Suprapubic skin (tissue), 4 donors: ENCODE results near the gene FAM217B. TPM values are rescaled to one million over a fixed set of nuclear protein-coding genes. Genes with fewer than 3 reads are reported as not detected.

Experiments
- DNase-seq, 2 donors: peaks; one replicate each; pipeline ENCODE4 v3.0.0-alpha.2; 2019; ENCODE audit warnings: low spot score in 2 of 2
- H3K27ac ChIP-seq: fragments of 200-600 bp; sonication (generic); one replicate; pipeline ENCODE4 v1.5.1; 2019
- H3K27me3 ChIP-seq: fragments of 200-600 bp; sonication (generic); one replicate; pipeline ENCODE4 v1.5.1; 2019
- H3K36me3 ChIP-seq: fragments of 200-600 bp; sonication (generic); one replicate; pipeline ENCODE4 v1.5.1; 2019
- H3K4me1 ChIP-seq: fragments of 200-600 bp; sonication (generic); one replicate; pipeline ENCODE4 v1.5.1; 2019
- H3K4me3 ChIP-seq: fragments of 200-600 bp; sonication (generic); one replicate; pipeline ENCODE4 v1.5.1; 2019; ENCODE audit warnings: mild to moderate bottlenecking
- H3K9me3 ChIP-seq: fragments of 200-600 bp; sonication (generic); one replicate; pipeline ENCODE4 v1.5.1; 2019
- EP300 ChIP-seq: sonication (generic); formaldehyde crosslinking; IDR thresholded peaks from one replicate; pipeline ENCODE4 v1.6.1; 2017; ENCODE audit warnings: antibody characterized with exemption
- POLR2A ChIP-seq, 2 donors: fragments of 450-650 bp; IDR thresholded peaks; one replicate each; pipeline ENCODE4 v1.6.1; 2017; ENCODE audit warnings: antibody characterized with exemption in 2 of 2, mild to moderate bottlenecking in 2 of 2, moderate library complexity in 2 of 2
- POLR2AphosphoS5 ChIP-seq, 3 donors: sonication (generic); formaldehyde crosslinking; IDR thresholded peaks; one replicate each; pipeline ENCODE4 v1.6.1; 2017; ENCODE audit warnings: antibody characterized with exemption in 3 of 3
- WGBS: methylation state at CpG from one replicate; pipeline ENCODE4 v1.1.5; 2018; 5-methylcytosine and 5-hydroxymethylcytosine counted together
- total RNA-seq, 4 donors: library from RNA; depleted of rRNA; stranded (reverse); fragments of >200 nt; gene quantifications; one replicate each; pipeline ENCODE4 v1.1.0, GENCODE V29; 2016
- TF ChIP-seq, protein P1 (sequence below), 2 donors: fragments of 200-600 bp in 1 of 2; fragments of 450-650 bp in 1 of 2; sonication (generic) in 1 of 2; IDR thresholded peaks; one replicate each; pipeline ENCODE4 v1.5.1; 2016 to 2019; ENCODE audit warnings: antibody characterized with exemption in 2 of 2, mild to moderate bottlenecking in 1 of 2, moderate library complexity in 1 of 2

The FAM217B gene
- total RNA-seq, 4 donors from 2014 or later = 2.8 to 12.9 (median 6.0) TPM

DNA sequence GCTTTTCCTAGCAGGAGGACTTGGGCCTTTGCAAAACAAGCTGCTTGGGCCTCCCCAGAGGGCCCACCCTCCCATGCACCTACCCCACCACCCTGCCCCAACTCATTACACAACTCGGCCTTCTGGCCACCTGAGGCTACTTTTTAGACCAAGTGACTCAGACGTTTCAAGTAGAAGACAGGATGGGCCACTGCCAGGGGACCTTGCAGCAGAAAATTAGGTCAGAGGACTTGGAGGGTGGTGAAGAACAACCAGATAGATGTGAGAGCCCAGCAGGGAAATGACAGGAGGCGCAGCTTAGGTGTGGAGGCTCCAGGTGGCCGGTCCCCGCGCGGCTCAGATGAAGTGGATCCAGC, 1.5 kb upstream of the FAM217B start:
- H3K36me3 ChIP-seq = peaks cover under 1% of the 10 kb centered on the region
- H3K27ac ChIP-seq = no peak overlapping the region
- WGBS = 76% methylated on average over 7 of the region's 7 CpGs
- TF ChIP-seq POLR2AphosphoS5 (IDR thresholded peaks at IDR 0.05) (no peak), EP300 (no peak), POLR2A (IDR thresholded peaks at IDR 0.05) (no peak)
- TF ChIP-seq, protein P1, sequence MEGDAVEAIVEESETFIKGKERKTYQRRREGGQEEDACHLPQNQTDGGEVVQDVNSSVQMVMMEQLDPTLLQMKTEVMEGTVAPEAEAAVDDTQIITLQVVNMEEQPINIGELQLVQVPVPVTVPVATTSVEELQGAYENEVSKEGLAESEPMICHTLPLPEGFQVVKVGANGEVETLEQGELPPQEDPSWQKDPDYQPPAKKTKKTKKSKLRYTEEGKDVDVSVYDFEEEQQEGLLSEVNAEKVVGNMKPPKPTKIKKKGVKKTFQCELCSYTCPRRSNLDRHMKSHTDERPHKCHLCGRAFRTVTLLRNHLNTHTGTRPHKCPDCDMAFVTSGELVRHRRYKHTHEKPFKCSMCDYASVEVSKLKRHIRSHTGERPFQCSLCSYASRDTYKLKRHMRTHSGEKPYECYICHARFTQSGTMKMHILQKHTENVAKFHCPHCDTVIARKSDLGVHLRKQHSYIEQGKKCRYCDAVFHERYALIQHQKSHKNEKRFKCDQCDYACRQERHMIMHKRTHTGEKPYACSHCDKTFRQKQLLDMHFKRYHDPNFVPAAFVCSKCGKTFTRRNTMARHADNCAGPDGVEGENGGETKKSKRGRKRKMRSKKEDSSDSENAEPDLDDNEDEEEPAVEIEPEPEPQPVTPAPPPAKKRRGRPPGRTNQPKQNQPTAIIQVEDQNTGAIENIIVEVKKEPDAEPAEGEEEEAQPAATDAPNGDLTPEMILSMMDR (IDR thresholded peaks at IDR 0.05) = no peak
- no peaks in the 10 kb centered on the region for H3K27me3 ChIP-seq
- H3K4me1 ChIP-seq = peaks cover 62% of the 10 kb centered on the region
- H3K9me3 ChIP-seq = no peaks in the 10 kb centered on the region
- DNase-seq = peak in 1 of 2 donors; percentile 70
- H3K4me3 ChIP-seq = peak overlapping the region; percentile 82

DNA sequence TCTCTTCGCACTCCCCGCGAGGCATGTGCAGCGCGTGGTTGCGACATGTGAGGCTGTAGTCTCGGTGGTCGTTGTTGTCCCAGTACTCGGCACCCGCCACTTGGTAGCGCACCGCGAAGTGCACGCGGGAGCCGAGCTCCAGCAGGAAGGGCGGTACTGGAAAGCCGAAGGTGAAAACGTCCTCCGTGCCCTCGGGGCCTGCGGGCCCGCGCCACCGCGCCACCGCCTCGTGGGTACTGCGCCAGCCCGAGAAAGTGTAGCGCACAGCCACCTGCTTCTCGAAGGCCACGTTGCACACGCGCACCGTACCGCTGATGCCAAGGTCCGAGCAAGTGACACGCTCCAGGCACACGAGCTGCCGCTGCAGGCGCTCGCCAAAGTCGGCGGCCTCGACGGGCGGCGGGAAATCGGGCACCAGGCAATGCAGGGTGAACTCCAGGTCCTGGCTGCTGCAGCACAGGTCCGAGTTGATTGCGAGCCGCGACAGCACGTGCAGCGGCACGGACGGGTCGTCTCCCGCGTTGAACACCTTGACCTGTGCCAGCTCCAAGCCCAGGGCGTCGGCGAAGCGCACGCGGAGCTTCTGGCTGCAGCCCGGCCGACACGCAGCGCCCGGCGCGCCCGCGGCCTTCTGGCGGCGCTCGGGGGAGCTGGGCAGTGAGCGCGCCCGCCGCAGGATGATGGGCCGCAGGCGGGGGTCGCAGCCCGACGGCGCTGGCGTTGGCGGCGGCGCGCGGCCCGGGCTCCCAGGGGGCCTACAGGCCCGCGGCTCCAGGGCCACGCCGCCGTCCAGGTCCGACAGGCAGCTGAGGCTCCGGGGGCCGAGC, 924 bp upstream of the FAM217B start:
- Histone ChIP-seq H3K27ac (peak overlapping the region; percentile 97), H3K4me3 (peak overlapping the region; percentile 82), H3K36me3 (peaks cover 6% of the 10 kb centered on the region), H3K4me1 (peaks cover 57% of the 10 kb centered on the region), H3K9me3 (no peaks in the 10 kb centered on the region), H3K27me3 (no peaks in the 10 kb centered on the region)
- DNase-seq = peak in 1 of 2 donors; percentile 71
- TF ChIP-seq POLR2AphosphoS5 (IDR thresholded peaks at IDR 0.05) (no peak), EP300 (no peak), POLR2A (IDR thresholded peaks at IDR 0.05) (no peak)
- TF ChIP-seq, protein P1 (IDR thresholded peaks at IDR 0.05) = no peak
- 66% methylated on average over 59 of the region's 104 CpGs for WGBS

- Histone ChIP-seq H3K27me3 (no peaks in the 10 kb centered on the region), H3K4me3 (peak overlapping the region; percentile 82), H3K4me1 (peaks cover 55% of the 10 kb centered on the region), H3K9me3 (no peaks in the 10 kb centered on the region), H3K27ac (peak overlapping the region; percentile 97), H3K36me3 (peaks cover 12% of the 10 kb centered on the region)
- TF ChIP-seq, protein P1 (IDR thresholded peaks at IDR 0.05) = no peak
- no peak for TF ChIP-seq POLR2A (IDR thresholded peaks at IDR 0.05)
- TF ChIP-seq POLR2AphosphoS5 (IDR thresholded peaks at IDR 0.05) = peak in 1 of 3 donors; percentile 5
- no peak for TF ChIP-seq EP300
- WGBS = 0% methylated on average over 15 of the region's 24 CpGs
- DNase-seq = peak in 1 of 2 donors; percentile 69
These were observed 385 bp upstream of the FAM217B start for GRCh38 chr20:59939879-59940128.

- no peaks in the 10 kb centered on the region for H3K9me3 ChIP-seq
- H3K4me1 ChIP-seq = peaks cover 62% of the 10 kb centered on the region
- no peak for DNase-seq
- H3K27me3 ChIP-seq = no peaks in the 10 kb centered on the region
- TF ChIP-seq POLR2AphosphoS5 (IDR thresholded peaks at IDR 0.05) = no peak
- TF ChIP-seq, protein P1 (IDR thresholded peaks at IDR 0.05) = no peak
- TF ChIP-seq POLR2A (IDR thresholded peaks at IDR 0.05) = no peak
- no peak for TF ChIP-seq EP300
- 0% methylated on average over 4 of the region's 4 CpGs for WGBS
- peaks cover 17% of the 10 kb centered on the region for H3K36me3 ChIP-seq
- peak overlapping the region; percentile 97 for H3K27ac ChIP-seq
- peak overlapping the region; percentile 82 for H3K4me3 ChIP-seq
These were observed 736 bp downstream of the FAM217B start for GRCh38 chr20:59940956-59941294.

- peak overlapping the region; percentile 50 for H3K27ac ChIP-seq
- peaks cover 51% of the 10 kb centered on the region for H3K4me1 ChIP-seq
- no peaks in the 10 kb centered on the region for H3K9me3 ChIP-seq
- TF ChIP-seq POLR2A (IDR thresholded peaks at IDR 0.05) (no peak), EP300 (no peak)
- TF ChIP-seq, protein P1 (IDR thresholded peaks at IDR 0.05) = no peak
- DNase-seq = no peak
- 72% methylated on average over 2 of the region's 2 CpGs for WGBS
- H3K36me3 ChIP-seq = peaks cover 17% of the 10 kb centered on the region
- H3K27me3 ChIP-seq = no peaks in the 10 kb centered on the region
- peak overlapping the region; percentile 82 for H3K4me3 ChIP-seq
These were observed 2.1 kb downstream of the FAM217B start for GRCh38 chr20:59942245-59942644.
